ENCODE data around the gene SORBS1.

DNA sequence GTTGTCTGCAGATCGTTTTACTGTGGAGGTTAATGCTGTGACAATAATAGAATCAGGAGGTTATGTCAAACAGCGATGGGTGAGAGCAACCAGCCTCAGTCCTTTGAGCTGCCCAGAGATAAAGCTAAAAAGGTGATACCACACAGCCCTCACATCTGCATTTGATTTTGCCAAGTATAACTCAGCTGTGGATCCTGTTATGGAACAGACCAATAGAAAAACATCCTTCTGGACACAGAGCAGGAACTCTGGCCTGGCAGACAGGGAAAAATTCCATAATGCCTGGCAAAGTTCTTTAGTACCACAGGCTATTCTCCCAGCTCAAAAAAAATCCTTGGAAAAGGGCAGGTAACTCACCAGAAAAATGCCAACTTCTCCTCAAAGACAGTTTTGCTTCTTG lies 183.2 kb downstream of the SORBS1 start:
- TF ChIP-seq, protein P1, sequence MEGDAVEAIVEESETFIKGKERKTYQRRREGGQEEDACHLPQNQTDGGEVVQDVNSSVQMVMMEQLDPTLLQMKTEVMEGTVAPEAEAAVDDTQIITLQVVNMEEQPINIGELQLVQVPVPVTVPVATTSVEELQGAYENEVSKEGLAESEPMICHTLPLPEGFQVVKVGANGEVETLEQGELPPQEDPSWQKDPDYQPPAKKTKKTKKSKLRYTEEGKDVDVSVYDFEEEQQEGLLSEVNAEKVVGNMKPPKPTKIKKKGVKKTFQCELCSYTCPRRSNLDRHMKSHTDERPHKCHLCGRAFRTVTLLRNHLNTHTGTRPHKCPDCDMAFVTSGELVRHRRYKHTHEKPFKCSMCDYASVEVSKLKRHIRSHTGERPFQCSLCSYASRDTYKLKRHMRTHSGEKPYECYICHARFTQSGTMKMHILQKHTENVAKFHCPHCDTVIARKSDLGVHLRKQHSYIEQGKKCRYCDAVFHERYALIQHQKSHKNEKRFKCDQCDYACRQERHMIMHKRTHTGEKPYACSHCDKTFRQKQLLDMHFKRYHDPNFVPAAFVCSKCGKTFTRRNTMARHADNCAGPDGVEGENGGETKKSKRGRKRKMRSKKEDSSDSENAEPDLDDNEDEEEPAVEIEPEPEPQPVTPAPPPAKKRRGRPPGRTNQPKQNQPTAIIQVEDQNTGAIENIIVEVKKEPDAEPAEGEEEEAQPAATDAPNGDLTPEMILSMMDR (IDR thresholded peaks at IDR 0.05) = no peak
- no peak for TF ChIP-seq POLR2A (IDR thresholded peaks at IDR 0.05)

Data from body of pancreas (tissue), 4 donors.